Stimulated activated memory B cell treated with anti-CD40 and anti-IgM and Interleukin-4, amounts not matched to agents 10 μg/mL and 1 μg/mL and 100 μg/mL, for 72 hours (primary cell): Measurements from ENCODE around the gene ICAM4.
A peak's percentile ranks its signal among the peaks of the same experiment; 100 is the strongest.

Experiments
- ATAC-seq: fragments of 150-1000 bp; cut with Tn5 transposase; 2 replicates; pipeline ENCODE4 v1.10.0; 2021
- H3K27ac Mint-ChIP-seq: one replicate; pipeline ENCODE4 v1.8.0; 2022; ENCODE audit warnings: mild to moderate bottlenecking, mixed read lengths
- H3K27me3 Mint-ChIP-seq: one replicate; pipeline ENCODE4 v1.8.0; 2022; ENCODE audit warnings: mixed read lengths
- H3K36me3 Mint-ChIP-seq: one replicate; pipeline ENCODE4 v1.8.0; 2022; ENCODE audit warnings: mixed read lengths
- H3K4me1 Mint-ChIP-seq: one replicate; pipeline ENCODE4 v1.8.0; 2022; ENCODE audit warnings: mixed read lengths
- H3K4me3 Mint-ChIP-seq: one replicate; pipeline ENCODE4 v1.8.0; 2022; ENCODE audit warnings: mild to moderate bottlenecking, moderate library complexity, mixed read lengths
- H3K9me3 Mint-ChIP-seq: one replicate; pipeline ENCODE4 v1.8.0; 2022; ENCODE audit warnings: mixed read lengths

Gene ICAM4

GRCh38 chr19:10258080-10258710, 28.6 kb upstream of the ICAM4 start:
- no peak for ATAC-seq
- no peaks in the 10 kb centered on the region for H3K9me3 Mint-ChIP-seq
- H3K36me3 Mint-ChIP-seq: peaks cover 46% of the 10 kb centered on the region
- peaks cover 36% of the 10 kb centered on the region for H3K4me1 Mint-ChIP-seq
- H3K4me3 Mint-ChIP-seq: no peak overlapping the region
- no peak overlapping the region for H3K27ac Mint-ChIP-seq
- H3K27me3 Mint-ChIP-seq: no peaks in the 10 kb centered on the region

DNA sequence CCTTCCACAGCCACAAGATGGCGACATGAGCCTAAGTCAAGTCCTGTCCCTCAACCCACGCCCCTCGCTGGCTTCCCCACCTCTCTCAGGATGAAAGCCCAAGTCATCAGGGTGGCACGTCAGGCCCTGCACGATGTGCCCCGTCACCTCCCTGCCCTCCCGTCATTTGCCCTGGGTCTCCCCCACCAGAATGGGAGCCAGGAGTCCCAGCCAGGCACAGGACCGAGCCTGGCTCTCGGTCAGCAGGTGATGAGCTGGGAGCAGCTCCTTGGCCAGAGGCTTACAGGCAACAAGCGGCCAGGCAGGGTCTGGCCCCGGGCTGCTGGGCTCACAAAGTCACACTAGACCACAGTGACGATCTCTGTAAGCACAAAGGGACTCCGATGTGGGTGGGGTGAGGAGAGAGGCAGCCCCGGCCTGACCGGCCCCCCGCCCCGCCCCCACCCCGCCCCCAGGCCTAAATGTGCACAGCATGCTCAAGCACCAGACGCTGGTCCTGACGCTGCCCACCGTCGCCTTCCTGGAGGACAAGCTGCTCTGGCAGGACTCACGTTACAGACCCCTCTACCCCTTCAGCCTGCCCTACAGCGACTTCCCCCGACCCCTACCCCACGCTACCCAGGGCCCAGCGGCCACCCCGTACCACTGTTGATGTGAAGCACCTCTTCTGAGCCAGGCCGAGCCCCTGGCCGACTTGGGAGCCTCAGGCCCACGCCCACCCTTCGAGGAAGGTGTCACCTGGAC, 27.4 kb upstream of the ICAM4 start:
- H3K4me3 Mint-ChIP-seq: no peak overlapping the region

DNA sequence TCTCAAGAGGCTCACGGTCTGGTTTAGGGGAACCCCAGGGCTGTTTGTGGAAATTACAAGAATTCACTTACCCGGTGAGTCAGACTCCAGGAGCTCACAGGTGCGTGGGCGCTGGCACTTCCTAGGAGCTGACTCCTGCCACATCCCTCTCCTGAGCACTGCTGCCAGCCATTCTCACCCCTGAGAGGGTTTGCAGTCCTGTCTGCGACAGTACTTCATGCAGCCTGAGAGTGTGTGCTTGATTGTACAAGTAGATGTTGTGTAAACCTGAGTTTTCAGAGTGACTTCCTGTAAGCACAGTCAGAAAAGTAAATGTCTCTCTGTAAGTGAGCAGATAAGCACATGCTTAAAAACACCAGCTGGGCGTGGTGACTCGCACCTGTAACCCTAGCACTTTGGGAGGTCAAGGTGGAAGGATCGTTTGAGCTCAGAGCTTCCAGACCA, 26.6 kb upstream of the ICAM4 start:
- no peaks in the 10 kb centered on the region for H3K9me3 Mint-ChIP-seq
- no peaks in the 10 kb centered on the region for H3K27me3 Mint-ChIP-seq
- H3K4me3 Mint-ChIP-seq: no peak overlapping the region
- H3K4me1 Mint-ChIP-seq: peaks cover 23% of the 10 kb centered on the region
- H3K27ac Mint-ChIP-seq: peak overlapping the region; percentile 37
- peaks cover 29% of the 10 kb centered on the region for H3K36me3 Mint-ChIP-seq
- ATAC-seq: peak; percentile 66

More for the DNA sequence above, 27.4 kb upstream of the ICAM4 start:
- peak; percentile 80 for ATAC-seq
- Mint-ChIP-seq H3K27ac (no peak overlapping the region), H3K27me3 (no peaks in the 10 kb centered on the region), H3K9me3 (no peaks in the 10 kb centered on the region), H3K36me3 (peaks cover 38% of the 10 kb centered on the region), H3K4me1 (peaks cover 27% of the 10 kb centered on the region)

DNA sequence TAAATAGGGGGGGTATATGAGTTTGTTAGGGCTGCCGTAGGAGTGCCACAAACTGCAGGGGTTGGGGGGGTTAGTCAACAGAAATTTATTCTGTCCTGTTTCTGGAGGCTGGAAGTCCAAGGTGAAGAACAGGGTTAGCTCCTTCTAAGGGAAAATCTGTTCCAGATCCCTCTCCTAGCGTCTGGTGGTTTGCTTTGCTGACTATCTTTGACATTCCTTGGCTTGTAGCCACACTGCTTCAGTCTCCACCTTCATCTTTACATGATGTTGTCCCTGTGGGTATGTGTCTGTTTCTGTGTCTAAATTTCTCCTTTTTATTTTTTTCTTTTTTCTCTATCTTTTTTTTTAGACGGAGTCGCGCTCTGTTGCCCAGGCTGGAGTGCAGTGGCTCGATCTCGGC, 24.0 kb upstream of the ICAM4 start:
- ATAC-seq: no peak
- Mint-ChIP-seq H3K27me3 (no peaks in the 10 kb centered on the region), H3K4me1 (peaks cover 18% of the 10 kb centered on the region), H3K4me3 (no peak overlapping the region), H3K9me3 (no peaks in the 10 kb centered on the region), H3K27ac (no peak overlapping the region), H3K36me3 (peaks cover 6% of the 10 kb centered on the region)

GRCh38 chr19:10266706-10267105, 20.0 kb upstream of the ICAM4 start:
- Mint-ChIP-seq H3K36me3 (peaks cover 3% of the 10 kb centered on the region), H3K27me3 (no peaks in the 10 kb centered on the region), H3K4me1 (peaks cover 27% of the 10 kb centered on the region), H3K4me3 (no peak overlapping the region), H3K27ac (no peak overlapping the region), H3K9me3 (no peaks in the 10 kb centered on the region)
- no peak for ATAC-seq

- H3K36me3 Mint-ChIP-seq: peaks cover 13% of the 10 kb centered on the region
- H3K27me3 Mint-ChIP-seq: no peaks in the 10 kb centered on the region
- ATAC-seq: no peak
- H3K4me3 Mint-ChIP-seq: no peak overlapping the region
- peaks cover 39% of the 10 kb centered on the region for H3K4me1 Mint-ChIP-seq
- no peaks in the 10 kb centered on the region for H3K9me3 Mint-ChIP-seq
- peak overlapping the region; percentile 96 for H3K27ac Mint-ChIP-seq
Measured at GRCh38 chr19:10268071-10268470, 18.7 kb upstream of the ICAM4 start.

GRCh38 chr19:10269333-10270179, 17.2 kb upstream of the ICAM4 start:
- Mint-ChIP-seq H3K36me3 (peaks cover 24% of the 10 kb centered on the region), H3K4me1 (peaks cover 49% of the 10 kb centered on the region), H3K9me3 (no peaks in the 10 kb centered on the region), H3K27me3 (no peaks in the 10 kb centered on the region), H3K4me3 (peak overlapping the region; percentile 95), H3K27ac (peak overlapping the region; percentile 96)
- peak; percentile 77 for ATAC-seq

GRCh38 chr19:10270180-10270615, 16.6 kb upstream of the ICAM4 start:
- Mint-ChIP-seq H3K27me3 (no peaks in the 10 kb centered on the region), H3K9me3 (no peaks in the 10 kb centered on the region), H3K27ac (peak overlapping the region; percentile 96), H3K4me1 (peaks cover 56% of the 10 kb centered on the region), H3K4me3 (peak overlapping the region; percentile 95), H3K36me3 (peaks cover 30% of the 10 kb centered on the region)
- ATAC-seq: peak; percentile 89

GRCh38 chr19:10270616-10271394, 15.9 kb upstream of the ICAM4 start, which contains the start of gene ICAM1:
ICAM1 (plus strand) TSS chr19:10271120; CDS start chr19:10271160, 40 bp downstream.
- Mint-ChIP-seq H3K9me3 (no peaks in the 10 kb centered on the region), H3K36me3 (peaks cover 31% of the 10 kb centered on the region), H3K4me1 (peaks cover 57% of the 10 kb centered on the region), H3K27ac (peak within 1 kb of the TSS; percentile 96), H3K27me3 (no peaks in the 10 kb centered on the region), H3K4me3 (peak within 1 kb of the TSS; percentile 95)
- ATAC-seq: peak; percentile 80

DNA sequence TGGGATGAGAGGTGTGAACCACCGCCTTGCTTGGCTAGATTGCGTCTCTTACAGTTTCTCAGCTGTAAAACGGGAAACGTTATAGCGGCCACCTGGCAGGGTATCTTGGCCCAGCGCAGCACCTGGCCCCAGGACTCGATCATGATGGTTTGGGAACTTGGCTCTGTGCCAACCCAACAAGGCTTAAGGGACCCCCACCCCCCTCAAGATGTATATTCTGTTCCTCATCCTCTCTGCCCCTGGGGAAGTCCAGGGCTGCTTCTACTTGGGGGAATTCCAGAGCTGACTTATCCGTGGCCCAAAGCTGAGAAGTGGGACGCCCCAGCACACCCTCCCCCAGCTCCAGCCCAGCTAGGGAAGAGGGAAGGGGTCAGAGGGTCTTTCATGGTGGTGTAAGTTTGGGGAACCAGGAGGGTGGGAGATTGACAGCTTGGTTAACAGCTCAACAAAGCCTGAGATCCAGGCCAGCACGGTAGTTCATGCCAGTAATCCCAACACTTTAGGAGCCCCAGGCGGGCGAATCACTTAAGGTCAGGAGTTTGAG, 15.1 kb upstream of the ICAM4 start:
- Mint-ChIP-seq H3K4me3 (peak overlapping the region; percentile 95), H3K27ac (peak overlapping the region; percentile 96), H3K27me3 (no peaks in the 10 kb centered on the region), H3K4me1 (peaks cover 59% of the 10 kb centered on the region), H3K9me3 (no peaks in the 10 kb centered on the region), H3K36me3 (peaks cover 31% of the 10 kb centered on the region)
- ATAC-seq: peak; percentile 52

GRCh38 chr19:10274589-10274988, 12.2 kb upstream of the ICAM4 start:
- peaks cover 54% of the 10 kb centered on the region for H3K36me3 Mint-ChIP-seq
- no peak for ATAC-seq
- peak overlapping the region; percentile 40 for H3K27ac Mint-ChIP-seq
- H3K27me3 Mint-ChIP-seq: no peaks in the 10 kb centered on the region
- peaks cover 82% of the 10 kb centered on the region for H3K4me1 Mint-ChIP-seq
- H3K4me3 Mint-ChIP-seq: peak overlapping the region; percentile 68
- H3K9me3 Mint-ChIP-seq: no peaks in the 10 kb centered on the region

- H3K36me3 Mint-ChIP-seq: peaks cover 48% of the 10 kb centered on the region
- peak; percentile 50 for ATAC-seq
- H3K27me3 Mint-ChIP-seq: no peaks in the 10 kb centered on the region
- H3K4me1 Mint-ChIP-seq: peaks cover 57% of the 10 kb centered on the region
- peak overlapping the region; percentile 23 for H3K27ac Mint-ChIP-seq
- peak overlapping the region; percentile 43 for H3K4me3 Mint-ChIP-seq
- H3K9me3 Mint-ChIP-seq: no peaks in the 10 kb centered on the region
Measured at GRCh38 chr19:10277795-10278589, 8.8 kb upstream of the ICAM4 start.

DNA sequence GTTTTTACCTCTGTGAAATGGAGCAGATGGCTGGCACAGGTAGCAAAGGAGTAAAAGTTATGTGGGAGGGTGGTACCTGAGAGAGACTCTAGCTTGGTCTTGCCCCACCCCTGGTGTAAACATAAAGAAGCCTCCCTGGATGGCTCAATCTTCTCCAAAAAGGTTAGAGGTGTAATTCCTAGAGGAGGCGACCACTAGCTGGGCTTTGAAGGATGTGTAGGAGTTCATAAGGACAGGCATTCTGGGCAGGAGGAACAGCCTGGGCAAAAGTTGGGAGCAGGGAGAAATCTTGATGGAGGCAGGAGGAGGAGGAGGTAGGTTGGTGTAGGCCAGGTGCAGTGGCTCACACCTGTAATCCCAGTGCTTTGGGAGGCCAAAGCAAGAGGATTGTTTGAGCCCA, 7.8 kb upstream of the ICAM4 start:
- no peaks in the 10 kb centered on the region for H3K9me3 Mint-ChIP-seq
- peak overlapping the region; percentile 56 for H3K4me3 Mint-ChIP-seq
- peaks cover 52% of the 10 kb centered on the region for H3K4me1 Mint-ChIP-seq
- H3K27me3 Mint-ChIP-seq: no peaks in the 10 kb centered on the region
- ATAC-seq: no peak
- H3K27ac Mint-ChIP-seq: peak overlapping the region; percentile 48
- H3K36me3 Mint-ChIP-seq: peaks cover 52% of the 10 kb centered on the region
